HepG2 (cell line): ENCODE data around the gene MIA2. TPM values are rescaled to one million over a fixed set of nuclear protein-coding genes. Genes with fewer than 3 reads are reported as not detected.

Source experiments
- ATAC-seq: fragments of 200-7000 bp; cut with Tn5 transposase; 3 replicates; pipeline ENCODE4 v1.9.1; 2020; ENCODE audit warnings: mild to moderate bottlenecking, moderate library complexity
- BruUV-seq: library from RNA; stranded (reverse); fragments of 400-500 nt; replicated peaks from 2 replicates; lab custom pipeline; 2021; lab: Mats Ljungman, UMichigan
- CTCF ChIA-PET: fragments of 300-600 bp; formaldehyde crosslinking; extraction: SDS; loops from one replicate; lab custom pipeline; 2021; ENCODE audit warnings: low total read pairs, inconsistent platforms, low intra/inter-chr PET ratio; lab: Yijun Ruan, JAX
- POLR2A ChIA-PET: fragments of 350-600 bp; sonication (Branson Sonifier 250); formaldehyde crosslinking; loops from one replicate; lab custom pipeline; 2020; ENCODE audit warnings: antibody characterized with exemption, inconsistent platforms; lab: Yijun Ruan, JAX
- DNase-seq: peaks from one replicate; pipeline ENCODE4 v3.0.0-alpha.2; 2015; ENCODE audit warnings: low spot score
- FAIRE-seq: peaks from 3 replicates; lab custom pipeline; 2011; peaks lifted over from hg19 to GRCh38; lab: Jason Lieb, UNC
- H2AFZ ChIP-seq: one replicate; pipeline ENCODE4 v1.6.1; 2011; ENCODE audit warnings: low read length, inconsistent platforms
- H3K27ac ChIP-seq: fragments of 300-600 bp; 3 replicates; pipeline ENCODE4 v1.8.0; 2011; ENCODE audit warnings: mixed run types, mild to moderate bottlenecking, mixed read lengths, low read length, inconsistent platforms; ENCODE audit not compliant: insufficient read depth; ENCODE audit errors: extremely low read length
- H3K27me3 ChIP-seq, 2 experiments: fragments of 200-600 bp in 1 of 2; 2 replicates in 1 of 2; 3 replicates in 1 of 2; pipeline versions ENCODE4 v1.6.0 to v1.8.0; 2011; ENCODE audit warnings: low read length in 2 of 2, mild to moderate bottlenecking in 2 of 2, moderate library complexity in 2 of 2, inconsistent platforms in 1 of 2; ENCODE audit not compliant: insufficient read depth in 2 of 2, control insufficient read depth in 1 of 2
- H3K36me3 ChIP-seq, 2 experiments: fragments of 200-600 bp in 1 of 2; replicated peaks in 1 of 2; 2 replicates in 1 of 2; 3 replicates in 1 of 2; pipeline versions ENCODE4 v1.5.1 to v1.8.0; 2011; ENCODE audit warnings: low read length in 2 of 2, inconsistent platforms in 1 of 2; ENCODE audit not compliant: insufficient read depth in 2 of 2, control insufficient read depth in 1 of 2
- H3K4me1 ChIP-seq: 2 replicates; pipeline ENCODE4 v1.5.1; 2012; ENCODE audit warnings: low read length, inconsistent platforms; ENCODE audit not compliant: insufficient read depth
- H3K4me2 ChIP-seq: 2 replicates; pipeline ENCODE4 v1.6.0; 2011; ENCODE audit warnings: low read depth, low read length, inconsistent platforms
- H3K4me3 ChIP-seq, 3 experiments: fragments of 200-600 bp in 1 of 3; sonication (generic), shearing (Covaris generic) in 1 of 3; replicated peaks in 1 of 3; 2 replicates each; pipeline ENCODE4 v1.5.1; 2011 to 2016; ENCODE audit warnings: low read length in 3 of 3, inconsistent platforms in 2 of 3, low read depth in 2 of 3, mild to moderate bottlenecking in 2 of 3, control low read depth in 1 of 3, mixed read lengths in 1 of 3; ENCODE audit not compliant: insufficient read depth in 1 of 3
- H3K79me2 ChIP-seq: one replicate; pipeline ENCODE4 v1.6.1; 2011; ENCODE audit warnings: low read length, inconsistent platforms; ENCODE audit not compliant: insufficient read depth
- H3K9ac ChIP-seq: 2 replicates; pipeline ENCODE4 v1.6.0; 2011; ENCODE audit warnings: mild to moderate bottlenecking, low read depth, low read length, inconsistent platforms; ENCODE audit not compliant: insufficient read depth
- H3K9me3 ChIP-seq: 2 replicates; pipeline ENCODE4 v1.5.1; 2012; ENCODE audit warnings: mild to moderate bottlenecking, low read length
- H4K20me1 ChIP-seq: 2 replicates; pipeline ENCODE4 v1.6.0; 2011; ENCODE audit warnings: inconsistent platforms, mild to moderate bottlenecking, low read length, moderate library complexity; ENCODE audit not compliant: insufficient read depth
- CEBPB ChIP-seq: IDR thresholded peaks from 2 replicates; pipeline ENCODE4 v1.6.1; 2011; ENCODE audit warnings: low read depth, low read length, improper control_type of control experiment, borderline replicate concordance
- ELF4 ChIP-seq: sonication (generic); formaldehyde crosslinking; IDR thresholded peaks from 2 replicates; pipeline ENCODE4 v1.5.0; 2020; ENCODE audit warnings: missing genetic modification reagents, mild to moderate bottlenecking, moderate library complexity, borderline replicate concordance
- FOXC1 ChIP-seq: sonication (generic); formaldehyde crosslinking; IDR thresholded peaks from 2 replicates; pipeline ENCODE4 v1.8.0; 2022; ENCODE audit warnings: mild to moderate bottlenecking, missing genetic modification reagents, borderline replicate concordance
- MED8 ChIP-seq: sonication (generic); formaldehyde crosslinking; IDR thresholded peaks from 2 replicates; pipeline ENCODE4 v1.8.1; 2023; ENCODE audit warnings: mild to moderate bottlenecking, missing genetic modification reagents; ENCODE audit not compliant: insufficient replicate concordance
- ZNF510 ChIP-seq: sonication (generic); formaldehyde crosslinking; IDR thresholded peaks from 2 replicates; pipeline ENCODE4 v1.4.0; 2020; ENCODE audit warnings: low read depth, mild to moderate bottlenecking, missing genetic modification reagents
- ZNF556 ChIP-seq: sonication (generic); formaldehyde crosslinking; IDR thresholded peaks from 2 replicates; pipeline ENCODE4 v1.4.0; 2020; ENCODE audit warnings: mild to moderate bottlenecking, missing genetic modification reagents, borderline replicate concordance
- WGBS: methylation state at CpG from one replicate; pipeline ENCODE4 v1.1.6; 2017; ENCODE audit warnings: low lambda C conversion rate; 5-methylcytosine and 5-hydroxymethylcytosine counted together
- in situ Hi-C: cut with HindIII; loops from 2 replicates; pipeline ENCODE4 v1.10.0; 2017; ENCODE audit warnings: low pct_unique_long_range_greater_than_20kb; ENCODE audit not compliant: extremely low pct_ligation_motif_present
- intact Hi-C: fragments of 100-400 bp; cut with micrococcal nuclease; formaldehyde crosslinking; loops from one replicate; pipeline ENCODE4 v1.10.0; 2022; ENCODE audit not compliant: unreplicated experiment
- polyA plus RNA-seq, 8 experiments: library from polyadenylated mRNA; depleted of rRNA in 3 of 8; stranded (reverse) in 7 of 8; unstranded in 1 of 8; fragments of >200 nt; fragmentation: Illumina TruSeq in 4 of 8; extraction: Trizol in 4 of 8; gene quantifications; 2 replicates each; pipeline versions ENCODE4 v1.2.1 to v1.2.3, GENCODE V29; 2011 to 2016; ENCODE audit warnings: low read depth in 4 of 8, missing spikeins in 1 of 8, mixed read lengths in 1 of 8; ENCODE audit not compliant: insufficient read depth in 1 of 8
- total RNA-seq, 5 experiments: library from RNA; depleted of rRNA; stranded (reverse); fragments of >200 nt; fragmentation: Illumina TruSeq; extraction: Trizol; gene quantifications; 2 replicates each; pipeline ENCODE4 v1.2.3, GENCODE V29; 2016; ENCODE audit warnings: low read depth in 1 of 5
- TF ChIP-seq, protein P1 (sequence below): sonication (generic); formaldehyde crosslinking; IDR thresholded peaks from 2 replicates; pipeline ENCODE4 v1.4.0; 2020; ENCODE audit warnings: mild to moderate bottlenecking, missing genetic modification reagents

The MIA2 gene
- total and polyA plus RNA-seq, 2 of the 13 experiments (the other 11 are each of a cell fraction or from before 2014, with no cell fraction given): 134 to 158 TPM

DNA sequence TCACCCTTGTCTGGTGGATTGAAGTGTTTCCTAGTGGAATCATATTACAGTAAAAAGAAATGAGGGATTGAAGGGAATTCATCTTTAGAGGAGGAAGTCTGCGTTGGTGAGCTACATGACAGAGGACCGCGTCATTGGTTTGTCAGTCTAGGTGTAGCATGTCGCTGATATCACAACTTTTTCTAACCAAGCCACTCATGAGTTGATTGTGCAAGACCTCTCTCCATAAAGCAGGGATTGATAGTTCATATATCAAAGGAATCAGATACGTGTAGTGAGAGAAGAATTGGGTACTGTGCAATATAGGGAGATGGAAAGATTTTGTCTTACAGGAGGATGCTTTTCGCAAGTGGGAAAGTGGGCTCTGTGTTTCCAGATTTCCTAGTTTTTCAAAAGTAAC, 201.5 kb downstream of the MIA2 start:
- intact Hi-C loops (no loop called here), in situ Hi-C loops (no loop called here)
- no peaks in the 10 kb centered on the region for H3K9me3 ChIP-seq
- no peak overlapping the region for H3K4me3 ChIP-seq
- TF ChIP-seq FOXC1 (CRISPR knock-in tag) (no peak), ZNF510 (CRISPR knock-in tag) (no peak), ELF4 (CRISPR knock-in tag) (no peak), ZNF556 (CRISPR knock-in tag) (no peak), MED8 (no peak), CEBPB (peak; percentile 87; the same call in 1 of the 2 replicates)
- TF ChIP-seq, protein P1, sequence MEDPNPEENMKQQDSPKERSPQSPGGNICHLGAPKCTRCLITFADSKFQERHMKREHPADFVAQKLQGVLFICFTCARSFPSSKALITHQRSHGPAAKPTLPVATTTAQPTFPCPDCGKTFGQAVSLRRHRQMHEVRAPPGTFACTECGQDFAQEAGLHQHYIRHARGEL: no peak
- FAIRE-seq (no peak), ATAC-seq (no peak), DNase-seq (no peak)
- no peaks in the 10 kb centered on the region; a peak in 1 of 5 replicates for H3K27me3 ChIP-seq
- H3K79me2 ChIP-seq: peaks cover 13% of the 10 kb centered on the region
- no peak overlapping the region for H3K9ac ChIP-seq
- H3K4me2 ChIP-seq: no peak overlapping the region
- CTCF ChIA-PET: no interaction called here
- no peak overlapping the region for H2AFZ ChIP-seq
- no peaks in the 10 kb centered on the region for H3K36me3 ChIP-seq
- BruUV-seq: no TSS peak
- no peak overlapping the region for H3K27ac ChIP-seq
- H3K4me1 ChIP-seq: peaks cover 21% of the 10 kb centered on the region
- WGBS: 80% methylated on average over 6 of the region's 6 CpGs
- peaks cover 15% of the 10 kb centered on the region for H4K20me1 ChIP-seq
- POLR2A ChIA-PET: interaction anchor here (1.6 kb wide), 1 partner anchor 333 kb away, joined by 4 read pairs; the partner anchor contains the start of gene SEC23A

Other genes starting within 250 kb of the MIA2 start
- gene SEC23A, start 130.7 kb upstream of the MIA2 start, total RNA-seq (2016; rRNA removed; fragmentation: Illumina TruSeq; extraction: Trizol): 887 and 1,365 TPM in 2 replicates
- gene SEC23A, start 130.7 kb upstream of the MIA2 start, polyA plus RNA-seq (2011; rRNA removed): 372 and 403 TPM in 2 replicates
- 110 and 160 TPM in 2 replicates for gene GEMIN2, start 119.6 kb upstream of the MIA2 start, total RNA-seq (2016; rRNA removed; fragmentation: Illumina TruSeq; extraction: Trizol)
- 33.8 and 54.8 TPM in 2 replicates for gene GEMIN2, start 119.6 kb upstream of the MIA2 start, polyA plus RNA-seq (2011; rRNA removed)
- gene TRAPPC6B, start 63.6 kb upstream of the MIA2 start, total RNA-seq (2016; rRNA removed; fragmentation: Illumina TruSeq; extraction: Trizol): 51.2 and 77.5 TPM in 2 replicates
- 29.8 and 34.3 TPM in 2 replicates for gene TRAPPC6B, start 63.6 kb upstream of the MIA2 start, polyA plus RNA-seq (2011; rRNA removed)
- gene PNN, start 58.7 kb upstream of the MIA2 start, total RNA-seq (2016; rRNA removed; fragmentation: Illumina TruSeq; extraction: Trizol): 110 and 214 TPM in 2 replicates
- 58.0 and 58.6 TPM in 2 replicates for gene PNN, start 58.7 kb upstream of the MIA2 start, polyA plus RNA-seq (2011; rRNA removed)
- gene FBXO33, start 198.5 kb downstream of the MIA2 start, total RNA-seq (2016; rRNA removed; fragmentation: Illumina TruSeq; extraction: Trizol): 15.5 and 23.3 TPM in 2 replicates
- gene FBXO33, start 198.5 kb downstream of the MIA2 start, polyA plus RNA-seq (2011; rRNA removed): 15.2 and 16.9 TPM in 2 replicates